ENCODE data around the gene PGAP3. TPM values are rescaled to one million over a fixed set of nuclear protein-coding genes. Genes with fewer than 3 reads are reported as not detected.
A peak's percentile ranks its signal among the peaks of the same experiment; 100 is the strongest.

Gene PGAP3
- total and polyA plus RNA-seq, 3 donors from 2014 or later, result 21.1 to 37.4 (median 28.6) TPM

GRCh38 chr17:39631403-39631802 lies 56.5 kb downstream of the PGAP3 start:
- H3K4me1 ChIP-seq, result peaks cover 46% of the 10 kb centered on the region
- no peaks in the 10 kb centered on the region for H3K9me3 ChIP-seq
- DNase-seq, result no peak
- H3K36me3 ChIP-seq (ENCODE audit: low read depth, missing control alignments), result no peaks in the 10 kb centered on the region
- no peak for TF ChIP-seq POLR2A (IDR thresholded peaks at IDR 0.05)
- no peak for TF ChIP-seq CTCF (IDR thresholded peaks at IDR 0.05)
- H3K27me3 ChIP-seq, result no peaks in the 10 kb centered on the region
- intact Hi-C loops (cut with DNase I; ENCODE audit: low total_unique reads), result no loop called here
- H3K4me3 ChIP-seq, result no peak overlapping the region
- H3K27ac ChIP-seq, result peak overlapping the region in 1 of 2 donors; percentile 28
- 60 to 68% methylated on average over 6 of the region's 6 CpGs for WGBS, 2 donors

GRCh38 chr17:39629898-39630297 lies 58.0 kb downstream of the PGAP3 start:
- WGBS, 2 donors, result 84 to 92% methylated on average over 12 of the region's 12 CpGs
- TF ChIP-seq POLR2A (IDR thresholded peaks at IDR 0.05), result no peak
- no peak for TF ChIP-seq CTCF (IDR thresholded peaks at IDR 0.05)
- no peak overlapping the region for H3K4me3 ChIP-seq
- intact Hi-C loops (cut with DNase I; ENCODE audit: low total_unique reads), result loop anchor here (5.0 kb wide), 1 partner anchor 117 kb away; no protein-coding TSS in a partner anchor
- H3K4me1 ChIP-seq, result peaks cover 44% of the 10 kb centered on the region
- no peaks in the 10 kb centered on the region for H3K27me3 ChIP-seq
- H3K36me3 ChIP-seq (ENCODE audit: low read depth, missing control alignments), result no peaks in the 10 kb centered on the region
- DNase-seq, result no peak
- no peaks in the 10 kb centered on the region for H3K9me3 ChIP-seq
- H3K27ac ChIP-seq, result no peak overlapping the region

- Histone ChIP-seq H3K9me3 (no peaks in the 10 kb centered on the region), H3K4me1 (peaks cover 44% of the 10 kb centered on the region), H3K27me3 (no peaks in the 10 kb centered on the region), H3K4me3 (no peak overlapping the region), H3K36me3 (ENCODE audit: low read depth, missing control alignments) (no peaks in the 10 kb centered on the region), H3K27ac (no peak overlapping the region)
- intact Hi-C loops (cut with DNase I; ENCODE audit: low total_unique reads), result loop anchor here (5.0 kb wide), 1 partner anchor 118 kb away; no protein-coding TSS in a partner anchor
- WGBS, 2 donors, result 85 to 94% methylated on average over 2 to 3 of the region's 3 CpGs
- TF ChIP-seq POLR2A (IDR thresholded peaks at IDR 0.05) (no peak), CTCF (IDR thresholded peaks at IDR 0.05) (no peak)
- no peak for DNase-seq
These were observed 58.4 kb downstream of the PGAP3 start for GRCh38 chr17:39629494-39629880.

GRCh38 chr17:39628655-39629493 lies 59.0 kb downstream of the PGAP3 start:
- H3K27ac ChIP-seq, result no peak overlapping the region
- 63 to 83% methylated on average over 7 to 10 of the region's 10 CpGs for WGBS, 2 donors
- no peak for DNase-seq
- no peak overlapping the region for H3K4me3 ChIP-seq
- no peaks in the 10 kb centered on the region for H3K9me3 ChIP-seq
- intact Hi-C loops (cut with DNase I; ENCODE audit: low total_unique reads), result loop anchor here (5.0 kb wide), 1 partner anchor 118 kb away; no protein-coding TSS in a partner anchor
- H3K27me3 ChIP-seq, result no peaks in the 10 kb centered on the region
- H3K36me3 ChIP-seq (ENCODE audit: low read depth, missing control alignments), result no peaks in the 10 kb centered on the region
- no peak for TF ChIP-seq CTCF (IDR thresholded peaks at IDR 0.05)
- TF ChIP-seq POLR2A (IDR thresholded peaks at IDR 0.05), result no peak
- H3K4me1 ChIP-seq, result peaks cover 40% of the 10 kb centered on the region
